UCSD-AML1 (cell line): Measurements from ENCODE around the gene MET.
"Not testable (repeated sequence)": the region's sequence is repeated elsewhere in the genome, so short reads cannot be mapped to it uniquely, and the experiment has no call there.

Experiments
- DNase-seq: peaks from one replicate; lab custom pipeline; 2025; ENCODE audit not compliant: unreplicated experiment; lab: John Stamatoyannopoulos, UW

The MET gene

GRCh38 chr7:116806046-116806944 lies 134.3 kb downstream of the MET start:
- DNase-seq, result no peak

GRCh38 chr7:116807011-116807560 lies 135.1 kb downstream of the MET start:
- no peak for DNase-seq

GRCh38 chr7:116809636-116810266 lies 137.8 kb downstream of the MET start:
- no peak for DNase-seq

DNA sequence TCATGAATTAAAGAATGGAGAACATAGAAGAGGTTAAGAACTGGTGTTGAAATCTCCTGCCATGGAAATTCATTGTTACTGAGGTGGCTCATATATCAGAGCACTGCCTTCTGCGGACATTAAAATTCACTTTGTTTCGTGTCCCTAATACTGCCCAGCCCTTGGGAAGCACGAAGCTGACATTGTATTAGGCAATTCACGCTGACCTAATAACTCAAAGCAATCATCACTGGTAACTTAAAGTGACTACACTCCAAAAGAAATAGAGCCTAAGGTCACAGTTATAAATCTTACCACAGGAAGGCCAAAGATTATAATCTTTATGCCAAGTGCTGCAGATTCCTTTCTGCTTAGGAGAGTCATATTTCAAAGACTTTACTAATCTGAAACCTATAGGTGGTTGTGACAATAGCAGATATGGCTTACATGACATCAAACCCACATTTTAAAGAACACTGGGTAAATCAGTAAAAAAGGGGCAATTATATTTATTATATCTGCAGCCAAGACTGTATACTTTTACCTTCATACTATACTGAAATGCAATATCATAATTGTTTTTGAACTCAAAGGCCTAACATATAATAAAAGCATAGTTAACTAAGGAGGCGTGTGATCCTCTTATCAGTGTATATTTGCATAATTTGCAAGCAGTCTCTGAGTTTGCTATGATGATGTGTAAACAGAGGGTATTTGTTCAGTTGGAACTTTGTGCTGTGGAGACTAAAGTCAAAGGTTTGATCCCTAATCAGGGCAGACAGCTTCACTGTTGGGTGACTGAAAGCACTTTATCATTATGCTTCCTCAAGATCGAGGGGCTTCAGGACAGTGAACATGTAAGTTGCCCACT lies 138.5 kb downstream of the MET start:
- DNase-seq, result no peak

DNA sequence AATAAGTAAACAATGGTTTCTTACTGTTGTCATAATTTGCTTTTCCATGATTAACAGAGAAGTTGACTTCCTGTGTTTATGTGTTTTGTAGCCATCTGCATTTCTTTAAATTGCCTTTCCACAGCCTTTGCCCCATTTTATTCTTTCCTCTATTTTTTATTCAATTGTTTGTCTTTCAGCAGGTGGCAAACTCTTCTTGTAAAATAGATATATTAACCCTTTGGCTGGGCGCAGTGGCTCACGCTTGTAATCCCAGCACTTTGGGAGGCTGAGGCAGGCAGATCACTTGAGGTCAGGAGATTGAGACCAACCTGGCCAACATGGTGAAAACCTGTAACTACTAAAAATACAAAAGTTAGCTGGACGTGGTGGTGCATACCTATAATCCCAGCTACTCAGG lies 139.8 kb downstream of the MET start:
- no peak for DNase-seq

- DNase-seq, result no peak
Measured at GRCh38 chr7:116812860-116813259, 140.9 kb downstream of the MET start.

- not testable (repeated sequence) for DNase-seq
Measured at GRCh38 chr7:116813371-116813770, 141.4 kb downstream of the MET start.

DNA sequence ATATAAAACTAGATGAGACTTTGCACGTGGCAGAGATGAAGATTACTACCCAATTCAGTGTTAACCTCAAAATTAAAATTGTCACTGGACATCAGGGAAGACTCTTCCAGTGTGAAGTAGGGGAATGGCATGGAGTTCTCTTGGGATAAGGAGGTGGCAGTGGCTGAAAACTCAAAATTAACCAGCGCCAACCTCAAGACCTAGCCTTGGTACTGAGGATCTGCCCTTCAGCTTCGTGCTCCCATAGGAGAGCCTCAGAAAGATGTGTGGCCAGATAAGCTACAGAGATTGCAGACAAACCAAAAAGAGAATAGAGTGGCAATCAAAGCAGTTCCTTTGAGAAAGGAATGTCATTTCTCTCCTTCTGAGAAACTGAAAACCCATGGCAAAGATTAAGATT lies 143.0 kb downstream of the MET start:
- no peak for DNase-seq

- DNase-seq, result no peak
Measured at GRCh38 chr7:116820149-116820548, 148.2 kb downstream of the MET start.

DNA sequence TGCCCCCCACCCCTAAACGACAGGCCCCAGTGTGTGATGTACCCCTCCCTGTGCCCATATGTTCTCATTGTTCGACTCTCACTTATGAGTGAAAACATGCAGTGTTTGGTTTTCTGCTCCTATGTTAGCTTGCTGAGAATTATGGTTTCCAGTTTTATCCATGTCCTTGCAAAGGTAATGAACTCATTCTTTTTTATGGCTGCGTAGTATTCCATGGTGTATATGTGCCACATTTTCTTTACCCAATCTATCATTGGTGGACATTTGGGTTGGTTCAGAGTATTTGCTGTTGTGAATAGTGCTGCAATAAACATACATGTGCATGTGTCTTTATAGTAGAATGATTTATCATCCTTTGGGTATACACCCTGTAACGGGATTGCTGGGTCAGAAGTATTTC lies 149.7 kb downstream of the MET start:
- not testable (repeated sequence) for DNase-seq

DNA sequence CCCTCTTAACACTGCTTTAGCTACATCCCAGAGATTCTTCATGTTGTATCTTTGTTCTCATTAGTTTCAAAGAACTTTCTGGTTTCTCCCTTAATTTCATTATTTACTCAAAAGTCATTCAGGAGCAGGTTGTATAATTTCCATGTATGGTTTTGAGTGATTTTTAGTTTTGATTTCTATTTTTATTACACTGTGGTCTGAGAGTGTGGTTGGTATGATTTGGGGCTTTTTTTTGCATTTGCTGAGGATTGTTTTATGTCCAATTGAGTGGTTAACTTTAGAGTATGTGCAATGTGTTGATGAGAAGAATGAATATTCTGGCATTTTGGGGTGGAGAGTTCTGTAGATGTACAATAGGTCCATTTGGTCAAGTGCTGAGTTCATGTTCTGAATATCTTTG lies 152.5 kb downstream of the MET start:
- DNase-seq, result no peak

GRCh38 chr7:116828281-116828680 lies 156.3 kb downstream of the MET start:
- no peak for DNase-seq

DNA sequence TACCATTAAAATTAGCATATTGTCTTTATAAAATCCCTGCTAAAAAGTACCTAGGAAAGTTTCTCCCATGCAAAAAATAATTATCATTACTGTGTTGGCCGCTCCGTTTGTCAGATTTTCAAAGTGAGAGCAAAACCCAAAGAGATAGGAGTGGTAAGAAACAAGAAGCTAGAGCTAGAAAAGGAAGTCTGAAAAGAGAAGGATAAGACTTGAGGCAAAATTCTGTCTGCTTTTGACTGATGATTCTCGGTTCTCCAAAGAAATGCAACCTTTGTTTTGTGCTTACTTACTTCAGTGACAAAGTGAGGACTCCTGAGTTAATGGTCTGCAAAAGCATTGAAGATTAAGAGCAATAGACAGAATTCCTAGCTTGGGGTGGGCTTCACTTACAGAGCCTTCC lies 157.0 kb downstream of the MET start:
- no peak for DNase-seq

DNA sequence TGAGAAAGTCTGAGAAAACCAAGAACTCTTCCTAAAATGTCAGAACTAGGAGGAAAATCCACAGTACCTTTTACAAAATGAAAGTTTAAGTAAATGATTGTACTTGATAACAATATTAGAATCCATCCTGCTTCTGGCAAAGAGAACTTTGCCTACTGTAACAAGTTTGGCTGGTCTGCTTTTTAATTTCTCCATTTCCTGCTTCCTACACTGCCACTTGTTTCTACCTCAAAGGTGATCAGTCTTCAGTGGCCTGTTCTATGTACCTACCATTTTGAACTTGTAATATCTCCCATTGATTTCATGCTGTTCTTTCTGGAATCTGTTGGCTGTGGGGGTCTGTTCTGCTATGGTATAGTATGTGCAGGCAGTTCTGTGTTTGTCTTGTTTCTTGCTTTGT lies 157.5 kb downstream of the MET start:
- no peak for DNase-seq

DNA sequence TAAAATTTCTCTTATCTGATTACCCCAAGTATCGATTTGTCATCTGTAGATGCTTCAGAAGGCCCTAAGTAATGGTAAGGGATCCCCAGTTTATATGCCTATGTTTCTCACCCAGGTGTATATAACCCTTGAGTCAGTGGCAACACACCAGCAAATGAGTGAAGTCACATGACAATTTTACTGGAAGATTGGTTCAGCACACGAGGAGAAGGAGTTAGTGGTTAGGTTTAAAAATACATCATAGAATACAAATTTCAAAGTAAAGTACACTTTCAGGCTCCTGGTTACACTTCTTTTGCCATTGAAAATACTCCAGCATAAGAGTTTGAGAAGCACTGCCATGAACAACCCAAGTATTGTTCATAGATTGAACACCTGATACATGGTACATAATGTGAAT lies 160.7 kb downstream of the MET start:
- no peak for DNase-seq

- DNase-seq, result no peak
Measured at GRCh38 chr7:116834815-116835504, 163.0 kb downstream of the MET start.

DNA sequence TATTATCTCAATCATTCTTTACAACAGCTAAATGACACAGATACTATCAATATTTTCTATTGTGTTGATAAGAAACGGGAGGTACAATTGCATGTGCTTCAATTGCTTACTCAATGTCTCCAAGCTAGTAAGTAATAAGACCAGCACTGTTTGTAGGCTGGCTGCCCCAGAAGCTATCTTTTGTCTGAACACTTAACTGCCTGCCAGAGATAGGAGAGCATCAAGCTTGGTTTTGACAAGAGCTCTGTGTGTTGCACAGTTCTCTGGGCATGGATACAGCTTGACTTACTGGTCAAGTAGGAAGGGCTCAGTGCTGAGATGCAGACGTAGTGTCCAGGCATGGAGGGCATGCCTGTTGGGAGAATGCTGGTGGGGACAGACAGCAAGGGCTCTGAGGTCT lies 164.1 kb downstream of the MET start:
- DNase-seq, result no peak

- no peak for DNase-seq
Measured at GRCh38 chr7:116836911-116837310, 164.9 kb downstream of the MET start.

GRCh38 chr7:116837586-116837985 lies 165.6 kb downstream of the MET start:
- DNase-seq, result no peak

DNA sequence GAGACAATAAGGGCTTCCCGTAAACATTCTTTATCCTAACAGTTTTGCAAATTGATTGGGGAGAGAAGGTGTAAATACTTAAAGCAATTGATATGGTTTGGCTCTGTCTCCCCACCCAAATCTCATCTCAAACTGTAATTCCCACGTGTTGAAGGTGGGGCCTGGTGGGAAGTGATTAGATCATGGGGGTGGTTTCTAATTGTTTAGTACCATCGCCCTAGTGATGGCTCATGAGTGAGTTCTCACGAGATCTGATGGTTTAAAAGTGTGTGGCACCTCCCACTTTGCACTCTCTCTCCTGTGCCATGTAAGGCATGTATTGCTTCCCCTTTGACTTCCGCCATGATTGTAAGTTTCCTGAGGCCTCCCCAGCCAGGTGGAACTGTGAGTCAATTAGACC lies 168.3 kb downstream of the MET start:
- no peak for DNase-seq

DNA sequence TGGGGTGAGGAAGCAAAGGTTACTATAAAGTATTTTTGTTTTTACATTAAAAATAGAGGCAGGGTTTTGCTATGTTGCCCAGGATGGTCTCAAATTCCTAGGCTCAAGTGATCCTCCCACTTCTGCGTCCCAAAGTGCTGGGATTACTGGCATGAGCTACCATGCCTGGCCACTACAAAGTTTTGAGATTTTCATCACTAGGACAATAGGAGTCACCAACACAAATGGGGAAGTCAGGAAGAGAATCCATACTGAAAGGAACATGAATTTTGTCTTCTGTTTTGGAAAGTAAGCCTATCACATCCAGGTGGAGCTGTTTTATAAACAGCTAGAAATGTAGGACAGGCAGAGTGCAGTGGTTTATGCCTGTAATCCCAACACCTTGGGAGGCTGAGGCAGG lies 170.4 kb downstream of the MET start:
- DNase-seq, result no peak
